ENCODE data around the gene GAPVD1.

GRCh38 chr9:125376261-125377226, 114.9 kb downstream of the GAPVD1 start:
- TF ChIP-seq, protein P1, sequence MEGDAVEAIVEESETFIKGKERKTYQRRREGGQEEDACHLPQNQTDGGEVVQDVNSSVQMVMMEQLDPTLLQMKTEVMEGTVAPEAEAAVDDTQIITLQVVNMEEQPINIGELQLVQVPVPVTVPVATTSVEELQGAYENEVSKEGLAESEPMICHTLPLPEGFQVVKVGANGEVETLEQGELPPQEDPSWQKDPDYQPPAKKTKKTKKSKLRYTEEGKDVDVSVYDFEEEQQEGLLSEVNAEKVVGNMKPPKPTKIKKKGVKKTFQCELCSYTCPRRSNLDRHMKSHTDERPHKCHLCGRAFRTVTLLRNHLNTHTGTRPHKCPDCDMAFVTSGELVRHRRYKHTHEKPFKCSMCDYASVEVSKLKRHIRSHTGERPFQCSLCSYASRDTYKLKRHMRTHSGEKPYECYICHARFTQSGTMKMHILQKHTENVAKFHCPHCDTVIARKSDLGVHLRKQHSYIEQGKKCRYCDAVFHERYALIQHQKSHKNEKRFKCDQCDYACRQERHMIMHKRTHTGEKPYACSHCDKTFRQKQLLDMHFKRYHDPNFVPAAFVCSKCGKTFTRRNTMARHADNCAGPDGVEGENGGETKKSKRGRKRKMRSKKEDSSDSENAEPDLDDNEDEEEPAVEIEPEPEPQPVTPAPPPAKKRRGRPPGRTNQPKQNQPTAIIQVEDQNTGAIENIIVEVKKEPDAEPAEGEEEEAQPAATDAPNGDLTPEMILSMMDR (conservative IDR thresholded peaks at IDR 0.05; ENCODE audit: low read depth, low read length), result no peak
- TF ChIP-seq EZH2 (IDR thresholded peaks at IDR 0.05; ENCODE audit: low read length, unreplicated experiment), result no peak
- TF ChIP-seq EZH2phosphoT487 (IDR thresholded peaks at IDR 0.05; ENCODE audit: borderline replicate concordance, low read length), result no peak

Measured in PC-3 (cell line).